ENCODE results near the gene ADARB1. TPM values are rescaled to one million over a fixed set of nuclear protein-coding genes. Genes with fewer than 3 reads are reported as not detected.

ADARB1 gene
- total and polyA plus RNA-seq, 2 of the 8 experiments (the other 6 are each of a cell fraction or from before 2014, with no cell fraction given) = 4.7 to 14.9 TPM

- Histone ChIP-seq H4K91ac (replicated peaks; ENCODE audit: insufficient read length, low read length) (no peak overlapping the region), H2AFZ (ENCODE audit: low read length) (no peak overlapping the region), H2BK20ac (ENCODE audit: low read length) (no peak overlapping the region), H3K36me3 (ENCODE audit: control insufficient read depth in 2 of 4, insufficient read depth in 4 of 4, low read length in 3 of 4) (no peaks in the 10 kb centered on the region), H3K27me3 (replicated peaks in 1 of 4; ENCODE audit: control insufficient read depth in 3 of 4, extremely low read depth in 1 of 4, insufficient read depth in 3 of 4, low read length in 3 of 4) (no peaks in the 10 kb centered on the region), H3K23me2 (ENCODE audit: low read depth, low read length) (no peaks in the 10 kb centered on the region), H3K23ac (ENCODE audit: insufficient read length) (no peak overlapping the region), H2BK15ac (ENCODE audit: low read length) (no peak overlapping the region; the same call in 1 of the 2 replicates), H4K5ac (ENCODE audit: insufficient read length, low read depth, low read length) (no peak overlapping the region), H4K8ac (ENCODE audit: extremely low read depth, insufficient read depth, low read length) (no peak overlapping the region), H3K79me1 (ENCODE audit: low read depth, low read length) (no peaks in the 10 kb centered on the region), H3K4me1 (replicated peaks in 1 of 4; ENCODE audit: control insufficient read depth in 3 of 4, insufficient read depth in 4 of 4, low read length in 3 of 4) (peaks cover 0 to 16% (median 7%) of the 10 kb centered on the region in 4 experiments; a peak in 5 of 7 replicates), H3K9ac (replicated peaks in 1 of 4; ENCODE audit: extremely low read depth in 1 of 4, low read depth in 3 of 4, low read length in 3 of 4) (no peak overlapping the region), H3K4ac (replicated peaks; ENCODE audit: insufficient read length, low read depth, low read length) (no peak overlapping the region), H3K4me2 (ENCODE audit: insufficient read depth in 1 of 2, low read depth in 2 of 2, low read length in 2 of 2) (no peak overlapping the region), H3K56ac (replicated peaks; ENCODE audit: insufficient read length, low read depth, low read length) (no peak overlapping the region), H3K79me2 (ENCODE audit: control insufficient read depth in 1 of 2, insufficient read depth in 2 of 2, low read length in 2 of 2) (no peaks in the 10 kb centered on the region), H2BK120ac (replicated peaks; ENCODE audit: low read depth, low read length) (no peak overlapping the region), H3K14ac (ENCODE audit: insufficient read length) (no peak overlapping the region), H2BK5ac (ENCODE audit: low read depth, low read length) (no peak overlapping the region), H3K18ac (ENCODE audit: extremely low read depth, low read length) (no peak overlapping the region), H3K27ac (ENCODE audit: low read depth, low read length) (no peak overlapping the region), H2AK5ac (ENCODE audit: low read depth, low read length) (no peak overlapping the region), H2BK12ac (ENCODE audit: low read depth, low read length) (no peak overlapping the region), H4K20me1 (replicated peaks in 1 of 2; ENCODE audit: control insufficient read depth in 1 of 2, insufficient read depth in 2 of 2, low read length in 2 of 2) (no peaks in the 10 kb centered on the region), H3K4me3 (ENCODE audit: extremely low read depth in 1 of 4, insufficient read depth in 2 of 4, low read depth in 3 of 4, low read length in 4 of 4) (no peak overlapping the region), H3K9me3 (ENCODE audit: insufficient read depth in 2 of 2, low read depth in 1 of 2, low read length in 1 of 2) (no peaks in the 10 kb centered on the region)
- ChIA-PET POLR2A (ENCODE audit: partially characterized antibody) (no interaction called here), CTCF (ENCODE audit: partially characterized antibody) (interaction anchor here (0.6 to 1.6 kb wide), 4 partner anchors 28 to 755 kb away, joined by 3 to 5 read pairs (median 4); no protein-coding TSS in a partner anchor)
- WGBS, 2 experiments (ENCODE audit: extremely low coverage in 1 of 2, insufficient coverage in 1 of 2, insufficient read length in 1 of 2, insufficient replicate concordance in 2 of 2, low coverage in 1 of 2, low lambda C conversion rate in 2 of 2, missing lambda C conversion rate in 1 of 2) = 90% methylated on average over 8 of the region's 8 CpGs; no CpG with 5 or more reads in 1 of the 2 experiments
- DNase-seq (ENCODE audit: low read depth in 1 of 2, low spot score in 2 of 2) = peak in 1 of 2 experiments; percentile 43
- no peak for FAIRE-seq
- no peak for TF ChIP-seq CTCF (IDR thresholded peaks at IDR 0.05; ENCODE audit: control extremely low read depth in 1 of 3, insufficient read depth in 1 of 3, low read depth in 1 of 3, low read length in 3 of 3)
- no peak for TF ChIP-seq POLR2A (IDR thresholded peaks at IDR 0.05; ENCODE audit: control extremely low read depth in 1 of 2, low read depth in 2 of 2, low read length in 2 of 2)
- no peak for TF ChIP-seq ASH2L (IDR thresholded peaks at IDR 0.05; ENCODE audit: low read length)
- no peak for TF ChIP-seq KDM4A (IDR thresholded peaks at IDR 0.05; ENCODE audit: low read depth, low read length, severe bottlenecking)
- no peak for TF ChIP-seq SUZ12 (IDR thresholded peaks at IDR 0.05; ENCODE audit: low read length)
- TF ChIP-seq CEBPB (IDR thresholded peaks at IDR 0.05; ENCODE audit: low read depth, low read length) = no peak
- no peak for TF ChIP-seq ATF3 (IDR thresholded peaks at IDR 0.05; ENCODE audit: insufficient read depth, low read depth, low read length)
Measured at GRCh38 chr21:45253180-45253579, 178.8 kb downstream of the ADARB1 start.

All from H1 (cell line).